Measurements from ENCODE around the gene NEDD4L.

NEDD4L gene

GRCh38 chr18:58334061-58334460, 290.0 kb downstream of the NEDD4L start:
- TF ChIP-seq, protein P1, sequence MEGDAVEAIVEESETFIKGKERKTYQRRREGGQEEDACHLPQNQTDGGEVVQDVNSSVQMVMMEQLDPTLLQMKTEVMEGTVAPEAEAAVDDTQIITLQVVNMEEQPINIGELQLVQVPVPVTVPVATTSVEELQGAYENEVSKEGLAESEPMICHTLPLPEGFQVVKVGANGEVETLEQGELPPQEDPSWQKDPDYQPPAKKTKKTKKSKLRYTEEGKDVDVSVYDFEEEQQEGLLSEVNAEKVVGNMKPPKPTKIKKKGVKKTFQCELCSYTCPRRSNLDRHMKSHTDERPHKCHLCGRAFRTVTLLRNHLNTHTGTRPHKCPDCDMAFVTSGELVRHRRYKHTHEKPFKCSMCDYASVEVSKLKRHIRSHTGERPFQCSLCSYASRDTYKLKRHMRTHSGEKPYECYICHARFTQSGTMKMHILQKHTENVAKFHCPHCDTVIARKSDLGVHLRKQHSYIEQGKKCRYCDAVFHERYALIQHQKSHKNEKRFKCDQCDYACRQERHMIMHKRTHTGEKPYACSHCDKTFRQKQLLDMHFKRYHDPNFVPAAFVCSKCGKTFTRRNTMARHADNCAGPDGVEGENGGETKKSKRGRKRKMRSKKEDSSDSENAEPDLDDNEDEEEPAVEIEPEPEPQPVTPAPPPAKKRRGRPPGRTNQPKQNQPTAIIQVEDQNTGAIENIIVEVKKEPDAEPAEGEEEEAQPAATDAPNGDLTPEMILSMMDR (IDR thresholded peaks at IDR 0.05; ENCODE audit: extremely low read depth, missing control alignments) = no peak
- DNase-seq (ENCODE audit: low spot score) = no peak

GRCh38 chr18:58335223-58335622, 291.2 kb downstream of the NEDD4L start:
- TF ChIP-seq, protein P1 (IDR thresholded peaks at IDR 0.05; ENCODE audit: extremely low read depth, missing control alignments) = no peak
- DNase-seq (ENCODE audit: low spot score) = no peak

GRCh38 chr18:58335821-58336220, 291.8 kb downstream of the NEDD4L start:
- DNase-seq (ENCODE audit: low spot score) = no peak
- TF ChIP-seq, protein P1 (IDR thresholded peaks at IDR 0.05; ENCODE audit: extremely low read depth, missing control alignments) = no peak

DNA sequence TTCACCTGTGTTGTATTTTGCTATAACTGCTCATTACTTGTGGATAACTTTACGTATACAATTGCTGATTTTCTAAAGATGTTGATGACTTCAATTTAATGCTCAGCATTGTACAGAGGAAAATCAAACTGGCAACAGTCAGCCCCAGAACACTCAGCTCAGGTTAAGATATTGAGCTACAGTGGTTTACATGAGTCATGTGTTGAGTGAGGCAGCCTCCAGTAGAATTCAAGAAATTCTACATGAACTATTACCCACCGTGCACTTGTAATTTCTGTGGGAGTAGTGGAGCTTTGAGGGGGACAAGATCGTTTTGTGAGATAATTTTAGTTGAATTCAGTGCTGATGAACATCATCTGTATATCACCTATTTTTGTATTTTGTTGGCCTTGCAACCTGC, 292.6 kb downstream of the NEDD4L start:
- DNase-seq (ENCODE audit: low spot score) = no peak
- TF ChIP-seq, protein P1 (IDR thresholded peaks at IDR 0.05; ENCODE audit: extremely low read depth, missing control alignments) = no peak

- TF ChIP-seq, protein P1 (IDR thresholded peaks at IDR 0.05; ENCODE audit: extremely low read depth, missing control alignments) = no peak
- no peak for DNase-seq (ENCODE audit: low spot score)
These were observed 293.3 kb downstream of the NEDD4L start for GRCh38 chr18:58337285-58337684.

- DNase-seq (ENCODE audit: low spot score) = no peak
- TF ChIP-seq, protein P1 (IDR thresholded peaks at IDR 0.05; ENCODE audit: extremely low read depth, missing control alignments) = no peak
These were observed 293.7 kb downstream of the NEDD4L start for GRCh38 chr18:58337686-58338085.

- no peak for DNase-seq (ENCODE audit: low spot score)
- TF ChIP-seq, protein P1 (IDR thresholded peaks at IDR 0.05; ENCODE audit: extremely low read depth, missing control alignments) = no peak
These were observed 294.1 kb downstream of the NEDD4L start for GRCh38 chr18:58338141-58338540.

Measured in GM20000 (cell line).